DOHH2 (cell line): ENCODE results near the gene AJUBA.

Source experiments
- H3F3A ChIP-seq: fragments of 200-600 bp; sonication (generic), shearing (Covaris generic); 2 replicates; pipeline ENCODE4 v1.6.0; 2016; ENCODE audit warnings: antibody characterized with exemption, mild to moderate bottlenecking; ENCODE audit not compliant: control insufficient read depth, insufficient read depth
- H3K27ac ChIP-seq: fragments of 200-600 bp; sonication (generic); 2 replicates; pipeline ENCODE4 v1.5.1; 2014; ENCODE audit warnings: low read depth, mild to moderate bottlenecking, low read length, moderate library complexity
- H3K27me3 ChIP-seq: fragments of 200-600 bp; sonication (generic); 2 replicates; pipeline ENCODE4 v1.6.1; 2014; ENCODE audit warnings: mild to moderate bottlenecking, low read length, mixed read lengths; ENCODE audit not compliant: control insufficient read depth
- H3K36me3 ChIP-seq: fragments of 200-600 bp; sonication (generic); 2 replicates; pipeline ENCODE4 v1.6.1; 2014; ENCODE audit warnings: mild to moderate bottlenecking, low read length, moderate library complexity, mixed read lengths; ENCODE audit not compliant: control insufficient read depth
- H3K4me1 ChIP-seq: fragments of 200-600 bp; sonication (generic); 2 replicates; pipeline ENCODE4 v1.6.1; 2014; ENCODE audit warnings: mild to moderate bottlenecking, low read length, mixed read lengths; ENCODE audit not compliant: control insufficient read depth
- H3K4me2 ChIP-seq: fragments of 200-600 bp; sonication (generic); 2 replicates; pipeline ENCODE4 v1.6.0; 2014; ENCODE audit warnings: mild to moderate bottlenecking, low read length, moderate library complexity
- H3K4me3 ChIP-seq: fragments of 200-600 bp; sonication (generic); 2 replicates; pipeline ENCODE4 v1.5.1; 2014; ENCODE audit warnings: mild to moderate bottlenecking, low read length, mixed read lengths
- H3K79me2 ChIP-seq: fragments of 200-600 bp; sonication (generic); 2 replicates; pipeline ENCODE4 v1.6.1; 2014; ENCODE audit warnings: mild to moderate bottlenecking, low read length, mixed read lengths; ENCODE audit not compliant: control insufficient read depth
- H3K9me2 ChIP-seq: fragments of 200-600 bp; sonication (generic); replicated peaks from 2 replicates; pipeline ENCODE4 v1.6.1; 2014; ENCODE audit warnings: mild to moderate bottlenecking, low read length, mixed read lengths; ENCODE audit not compliant: control insufficient read depth
- H3K9me3 ChIP-seq: fragments of 200-600 bp; sonication (generic); 2 replicates; pipeline ENCODE4 v1.6.1; 2014; ENCODE audit warnings: antibody characterized with exemption, low read length, mixed read lengths; ENCODE audit not compliant: control insufficient read depth, insufficient read depth
- H4K20me1 ChIP-seq: fragments of 200-600 bp; sonication (generic); 2 replicates; pipeline ENCODE4 v1.6.0; 2014; ENCODE audit warnings: low read depth, mild to moderate bottlenecking, antibody characterized with exemption, low read length, moderate library complexity; ENCODE audit not compliant: control insufficient read depth, insufficient read depth
- EZH2phosphoT487 ChIP-seq: fragments of 200-600 bp; sonication (generic); IDR thresholded peaks from 2 replicates; pipeline ENCODE4 v1.6.1; 2017; ENCODE audit warnings: borderline replicate concordance, mild to moderate bottlenecking, antibody characterized with exemption, low read length, moderate library complexity, mixed read lengths
- TF ChIP-seq, protein P1 (sequence below): fragments of 200-600 bp; sonication (generic); IDR thresholded peaks from one replicate; pipeline ENCODE4 v1.5.1; 2014; ENCODE audit warnings: antibody characterized with exemption, mild to moderate bottlenecking, low read depth, low read length; ENCODE audit not compliant: poor library complexity, severe bottlenecking

Gene AJUBA

DNA sequence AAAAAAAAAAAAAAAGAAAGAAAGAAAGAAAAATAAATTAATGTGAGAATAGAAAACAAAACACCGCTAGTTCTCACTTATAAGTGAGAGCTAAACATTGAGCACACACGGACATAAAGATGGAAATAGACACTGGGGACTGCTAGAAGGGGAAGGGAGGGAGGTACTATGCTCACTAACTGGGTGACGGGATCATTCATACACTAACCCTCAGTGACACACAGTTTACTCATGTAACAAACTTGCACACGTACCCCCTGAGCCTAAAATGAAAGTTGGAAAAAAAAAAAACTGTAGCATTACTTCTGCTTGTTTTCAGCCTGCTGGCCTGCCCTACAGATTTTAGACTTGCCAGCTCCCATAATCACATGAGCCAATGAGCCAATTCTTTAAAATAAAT is 42.7 kb downstream of the AJUBA start:
- H3K36me3 ChIP-seq, result peaks cover 28% of the 10 kb centered on the region
- H3K27me3 ChIP-seq, result no peaks in the 10 kb centered on the region
- no peaks in the 10 kb centered on the region for H3K79me2 ChIP-seq
- no peaks in the 10 kb centered on the region for H3K9me3 ChIP-seq
- no peak overlapping the region for H3K27ac ChIP-seq
- H3K4me3 ChIP-seq, result no peak overlapping the region
- no peaks in the 10 kb centered on the region for H4K20me1 ChIP-seq
- H3K4me2 ChIP-seq, result no peak overlapping the region
- H3F3A ChIP-seq, result 0 out of 2 replicates have a peak, but pooled peaks cover 6% of the 10 kb centered on the region
- H3K4me1 ChIP-seq, result no peaks in the 10 kb centered on the region
- no peak for TF ChIP-seq EZH2phosphoT487
- TF ChIP-seq, protein P1, sequence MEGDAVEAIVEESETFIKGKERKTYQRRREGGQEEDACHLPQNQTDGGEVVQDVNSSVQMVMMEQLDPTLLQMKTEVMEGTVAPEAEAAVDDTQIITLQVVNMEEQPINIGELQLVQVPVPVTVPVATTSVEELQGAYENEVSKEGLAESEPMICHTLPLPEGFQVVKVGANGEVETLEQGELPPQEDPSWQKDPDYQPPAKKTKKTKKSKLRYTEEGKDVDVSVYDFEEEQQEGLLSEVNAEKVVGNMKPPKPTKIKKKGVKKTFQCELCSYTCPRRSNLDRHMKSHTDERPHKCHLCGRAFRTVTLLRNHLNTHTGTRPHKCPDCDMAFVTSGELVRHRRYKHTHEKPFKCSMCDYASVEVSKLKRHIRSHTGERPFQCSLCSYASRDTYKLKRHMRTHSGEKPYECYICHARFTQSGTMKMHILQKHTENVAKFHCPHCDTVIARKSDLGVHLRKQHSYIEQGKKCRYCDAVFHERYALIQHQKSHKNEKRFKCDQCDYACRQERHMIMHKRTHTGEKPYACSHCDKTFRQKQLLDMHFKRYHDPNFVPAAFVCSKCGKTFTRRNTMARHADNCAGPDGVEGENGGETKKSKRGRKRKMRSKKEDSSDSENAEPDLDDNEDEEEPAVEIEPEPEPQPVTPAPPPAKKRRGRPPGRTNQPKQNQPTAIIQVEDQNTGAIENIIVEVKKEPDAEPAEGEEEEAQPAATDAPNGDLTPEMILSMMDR, result no peak
- no peaks in the 10 kb centered on the region for H3K9me2 ChIP-seq

DNA sequence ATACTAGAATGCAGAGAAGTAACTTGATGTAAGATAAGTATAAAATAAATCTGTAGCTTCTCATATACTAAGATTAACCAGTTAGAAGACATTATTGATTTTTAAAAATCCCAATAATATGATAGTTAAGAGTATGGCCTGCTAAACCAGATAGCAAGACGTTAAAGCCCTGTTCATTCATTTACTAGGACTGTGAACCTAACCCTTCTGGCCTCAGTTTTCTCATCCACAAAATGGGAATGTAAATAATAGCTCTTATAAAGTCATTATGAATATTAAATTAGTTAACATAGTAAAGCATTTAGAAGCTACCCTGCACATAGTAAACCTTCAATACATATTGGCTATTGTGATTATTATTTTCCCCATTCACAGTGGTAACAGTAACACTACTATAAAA is 47.2 kb downstream of the AJUBA start:
- Histone ChIP-seq H3K9me3 (no peaks in the 10 kb centered on the region), H3K4me3 (no peak overlapping the region), H3K36me3 (peaks cover 3% of the 10 kb centered on the region), H3K27me3 (no peaks in the 10 kb centered on the region), H3K4me2 (no peak overlapping the region), H3K9me2 (no peaks in the 10 kb centered on the region), H3F3A (peaks cover 20% of the 10 kb centered on the region), H3K4me1 (peaks cover 6% of the 10 kb centered on the region), H3K79me2 (no peaks in the 10 kb centered on the region), H3K27ac (no peak overlapping the region), H4K20me1 (no peaks in the 10 kb centered on the region)
- TF ChIP-seq, protein P1, result no peak
- no peak for TF ChIP-seq EZH2phosphoT487

DNA sequence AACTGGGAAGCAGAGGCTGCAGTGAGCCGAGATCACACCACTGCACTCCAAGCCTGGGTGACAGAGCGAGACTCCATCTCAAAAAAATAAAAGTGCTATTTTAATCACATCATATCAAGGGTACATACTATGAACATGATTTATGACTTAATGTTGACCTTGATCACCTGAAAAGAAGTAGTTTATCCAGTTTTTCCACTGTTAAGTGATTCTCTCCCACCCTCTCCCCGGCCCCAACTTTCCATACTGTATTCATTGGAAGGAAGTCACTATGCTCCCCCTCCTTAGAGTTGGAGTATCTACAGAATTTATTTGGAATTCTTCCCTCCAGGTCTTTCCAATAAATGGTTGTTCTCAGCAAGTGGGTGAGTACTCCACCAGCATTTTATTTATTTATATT is 50.2 kb downstream of the AJUBA start:
- Histone ChIP-seq H3K4me2 (no peak overlapping the region), H3K36me3 (peaks cover 19% of the 10 kb centered on the region), H3F3A (peaks cover 27% of the 10 kb centered on the region), H3K4me3 (no peak overlapping the region), H3K9me3 (no peaks in the 10 kb centered on the region), H3K27me3 (no peaks in the 10 kb centered on the region), H4K20me1 (0 out of 2 replicates have a peak, but pooled peaks cover 2% of the 10 kb centered on the region), H3K79me2 (peaks cover 20% of the 10 kb centered on the region), H3K9me2 (no peaks in the 10 kb centered on the region), H3K27ac (no peak overlapping the region), H3K4me1 (peaks cover 22% of the 10 kb centered on the region)
- no peak for TF ChIP-seq EZH2phosphoT487
- TF ChIP-seq, protein P1, result no peak
